C1 segment of cervical spinal cord (tissue), 14 donors: ENCODE measurements around the gene TNS3.

Source experiments
- DNase-seq, 14 donors: peaks; one replicate each; lab custom pipeline; 2025; lab: John Stamatoyannopoulos, UW

TNS3 gene

GRCh38 chr7:47236480-47237129, 345.3 kb downstream of the TNS3 start:
- DNase-seq, result peak in 1 of 14 donors; percentile 5

GRCh38 chr7:47233996-47234395, 347.9 kb downstream of the TNS3 start:
- DNase-seq, result no peak

- DNase-seq, result no peak
Measured at GRCh38 chr7:47232751-47233412, 349.0 kb downstream of the TNS3 start.

GRCh38 chr7:47231627-47232026, 350.3 kb downstream of the TNS3 start:
- DNase-seq, result no peak

DNA sequence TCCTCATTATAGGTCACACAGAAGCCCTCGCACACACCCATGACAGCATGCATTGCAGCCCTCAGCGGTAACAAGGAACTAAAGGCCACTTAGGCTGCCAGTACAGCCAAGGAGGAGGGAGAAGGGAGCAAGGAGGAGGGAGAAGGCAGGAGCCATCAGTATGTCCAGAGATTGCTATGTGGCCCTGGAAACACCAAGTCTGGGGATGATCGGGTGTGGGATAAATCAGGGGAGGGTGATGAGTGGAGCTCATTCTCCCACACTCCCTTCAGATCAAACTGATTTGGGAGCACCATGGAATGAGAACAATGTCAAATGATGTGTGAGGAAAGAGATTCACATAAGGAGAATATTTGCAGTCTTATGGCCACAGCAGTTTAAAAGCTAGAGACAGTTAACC, 350.9 kb downstream of the TNS3 start:
- no peak for DNase-seq

GRCh38 chr7:47228386-47229014, 353.4 kb downstream of the TNS3 start:
- DNase-seq, result no peak

- DNase-seq, result peak in 1 of 14 donors; percentile 38
Measured at GRCh38 chr7:47227762-47228177, 354.1 kb downstream of the TNS3 start.

- DNase-seq, result no peak
Measured at GRCh38 chr7:47226696-47227095, 355.2 kb downstream of the TNS3 start.

- no peak for DNase-seq
Measured at GRCh38 chr7:47225387-47226131, 356.4 kb downstream of the TNS3 start.
